Transverse colon (tissue), 4 donors: ENCODE data around the gene FREY1. TPM values are rescaled to one million over a fixed set of nuclear protein-coding genes. Genes with fewer than 3 reads are reported as not detected.

Experiments
- DNase-seq: peaks from one replicate; pipeline ENCODE4 v3.0.0-alpha.2; 2019
- H3K27ac ChIP-seq, 4 donors: fragments of 200-600 bp; sonication (generic); 2 replicates each; pipeline ENCODE4 v1.5.1; 2016 to 2018; ENCODE audit warnings: inconsistent platforms in 4 of 4
- H3K27me3 ChIP-seq: fragments of 200-600 bp; sonication (generic); 2 replicates; pipeline ENCODE4 v1.5.1; 2017; ENCODE audit warnings: inconsistent platforms
- H3K36me3 ChIP-seq, 4 donors: fragments of 200-600 bp; sonication (generic); 2 replicates each; pipeline ENCODE4 v1.5.1; 2017 to 2019; ENCODE audit warnings: inconsistent platforms in 4 of 4
- H3K4me1 ChIP-seq, 4 donors: fragments of 200-600 bp; sonication (generic); 2 replicates each; pipeline ENCODE4 v1.5.1; 2017 to 2020; ENCODE audit warnings: inconsistent platforms in 4 of 4
- H3K4me3 ChIP-seq, 4 donors: fragments of 200-600 bp; sonication (generic); 1 replicate in 1 of 4; 2 replicates in 3 of 4; pipeline versions ENCODE4 v1.5.1 to v1.6.1; 2017 to 2019; ENCODE audit warnings: inconsistent platforms in 4 of 4
- H3K9me3 ChIP-seq, 2 donors: fragments of 200-600 bp; sonication (generic); 2 replicates each; pipeline ENCODE4 v1.5.1; 2017 to 2019; ENCODE audit warnings: inconsistent platforms in 2 of 2
- CTCF ChIP-seq, 5 experiments: fragments of 200-600 bp in 3 of 5; fragments of 450-650 bp in 2 of 5; sonication (generic) in 3 of 5; IDR thresholded peaks; 1 replicate in 2 of 5; 2 replicates in 3 of 5; pipeline ENCODE4 v1.5.1; 2016 to 2017; ENCODE audit warnings: antibody characterized with exemption in 5 of 5, inconsistent platforms in 3 of 5, mild to moderate bottlenecking in 2 of 5, moderate library complexity in 1 of 5
- EP300 ChIP-seq: sonication (generic); formaldehyde crosslinking; IDR thresholded peaks from one replicate; pipeline ENCODE4 v1.6.1; 2017; ENCODE audit warnings: antibody characterized with exemption, low read depth
- POLR2A ChIP-seq: fragments of 450-650 bp; IDR thresholded peaks from one replicate; pipeline ENCODE4 v1.6.1; 2016; ENCODE audit warnings: antibody characterized with exemption, mild to moderate bottlenecking, moderate library complexity
- POLR2AphosphoS5 ChIP-seq, 3 donors: sonication (generic); formaldehyde crosslinking; IDR thresholded peaks; one replicate each; pipeline ENCODE4 v1.6.1; 2016; ENCODE audit warnings: antibody characterized with exemption in 3 of 3
- WGBS, 2 donors: methylation state at CpG; one replicate each; pipeline ENCODE4 v1.1.5; 2018; ENCODE audit warnings: low coverage in 1 of 2; 5-methylcytosine and 5-hydroxymethylcytosine counted together
- in situ Hi-C, 4 donors: fragments of 200-750 bp; cut with MboI; loops; one replicate each; pipeline versions ENCODE4 v1.15.0 to v1.15.1; 2017; ENCODE audit warnings: low sequenced_read_pairs in 3 of 4, low pct_ligation_motif_present in 1 of 4, low pct_unique_long_range_greater_than_20kb in 1 of 4
- intact Hi-C: fragments of 100-400 bp; cut with DNase I; formaldehyde crosslinking; loops from one replicate; pipeline ENCODE4 v1.15.1; 2023; ENCODE audit warnings: low total_unique reads
- total RNA-seq, 4 donors: library from RNA; depleted of rRNA; stranded (reverse); fragments of >200 nt; gene quantifications; one replicate each; pipeline ENCODE4 v1.1.0, GENCODE V29; 2016

FREY1 gene
- total RNA-seq, 4 donors from 2014 or later = 0.82 to 2.7 TPM; not detected in 2

GRCh38 chr11:45927684-45928413 lies 20.8 kb upstream of the FREY1 start:
- Histone ChIP-seq H3K36me3 (no peaks in the 10 kb centered on the region), H3K9me3 (no peaks in the 10 kb centered on the region), H3K4me3 (no peak overlapping the region), H3K27ac (no peak overlapping the region), H3K4me1 (peaks cover 7 to 19% (median 16%) of the 10 kb centered on the region in 4 donors), H3K27me3 (peaks cover 16% of the 10 kb centered on the region)
- TF ChIP-seq POLR2AphosphoS5 (IDR thresholded peaks at IDR 0.05) (no peak), POLR2A (no peak), CTCF (IDR thresholded peaks at IDR 0.05) (no peak), EP300 (no peak)
- WGBS, 2 donors = 92% methylated on average over 27 of the region's 27 CpGs; no CpG with 5 or more reads in 1 of the 2 donors
- intact Hi-C loops (no loop called here), in situ Hi-C loops (no loop called here)
- DNase-seq = no peak

GRCh38 chr11:45927332-45927683 lies 20.2 kb upstream of the FREY1 start:
- Histone ChIP-seq H3K27ac (no peak overlapping the region), H3K4me3 (no peak overlapping the region), H3K27me3 (peaks cover 22% of the 10 kb centered on the region), H3K36me3 (no peaks in the 10 kb centered on the region), H3K9me3 (no peaks in the 10 kb centered on the region), H3K4me1 (peaks cover 8 to 25% (median 21%) of the 10 kb centered on the region in 4 donors)
- WGBS, 2 donors = 70% methylated on average over 15 of the region's 15 CpGs; no CpG with 5 or more reads in 1 of the 2 donors
- in situ Hi-C loops (no loop called here), intact Hi-C loops (no loop called here)
- TF ChIP-seq EP300 (no peak), CTCF (IDR thresholded peaks at IDR 0.05) (no peak), POLR2A (no peak), POLR2AphosphoS5 (IDR thresholded peaks at IDR 0.05) (no peak)
- peak; percentile 7 for DNase-seq

- Histone ChIP-seq H3K36me3 (no peaks in the 10 kb centered on the region), H3K27me3 (peaks cover 27% of the 10 kb centered on the region), H3K27ac (no peak overlapping the region), H3K9me3 (no peaks in the 10 kb centered on the region), H3K4me3 (no peak overlapping the region), H3K4me1 (peaks cover 14 to 31% (median 27%) of the 10 kb centered on the region in 4 donors)
- 93 to 100% methylated on average over 5 to 12 of the region's 12 CpGs for WGBS, 2 donors
- in situ Hi-C loops = no loop called here
- TF ChIP-seq POLR2AphosphoS5 (IDR thresholded peaks at IDR 0.05) (no peak), CTCF (IDR thresholded peaks at IDR 0.05) (no peak), POLR2A (no peak), EP300 (no peak)
- intact Hi-C loops = no loop called here
- peak; percentile 5 for DNase-seq
Measured at GRCh38 chr11:45926536-45927331, 19.7 kb upstream of the FREY1 start.

- 68% methylated on average over 11 of the region's 12 CpGs; no CpG with 5 or more reads in 1 of the 2 donors for WGBS, 2 donors
- DNase-seq = peak; percentile 4
- in situ Hi-C loops = no loop called here
- Histone ChIP-seq H3K36me3 (no peaks in the 10 kb centered on the region), H3K27ac (no peak overlapping the region), H3K27me3 (peaks cover 35% of the 10 kb centered on the region), H3K4me1 (peaks cover 14 to 33% (median 28%) of the 10 kb centered on the region in 4 donors), H3K4me3 (no peak overlapping the region), H3K9me3 (no peaks in the 10 kb centered on the region)
- no peak for TF ChIP-seq POLR2A
- TF ChIP-seq POLR2AphosphoS5 (IDR thresholded peaks at IDR 0.05) = no peak
- TF ChIP-seq EP300 = no peak
- no peak for TF ChIP-seq CTCF (IDR thresholded peaks at IDR 0.05)
- intact Hi-C loops = no loop called here
Measured at GRCh38 chr11:45926001-45926401, 18.9 kb upstream of the FREY1 start.
